ENCODE data around the gene CMTM4. TPM values are rescaled to one million over a fixed set of nuclear protein-coding genes. Genes with fewer than 3 reads are reported as not detected.

The CMTM4 gene
- total and polyA plus RNA-seq, 8 donors = 14.9 to 43.5 (median 36.5) TPM

GRCh38 chr16:66701026-66701425 is 4.5 kb upstream of the CMTM4 start:
- no peaks in the 10 kb centered on the region for H3K9me3 ChIP-seq
- peaks cover 0 to 3% (median 0%) of the 10 kb centered on the region in 3 donors for H3K4me1 ChIP-seq
- DNase-seq (no peak), ATAC-seq (no peak), FAIRE-seq (no peak)
- WGBS, 2 donors = 82 to 93% methylated on average over 2 of the region's 2 CpGs
- intact Hi-C loops (cut with DNase I) = no loop called here
- TF ChIP-seq CTCF (IDR thresholded peaks at IDR 0.05) = no peak
- H3K36me3 ChIP-seq = no peaks in the 10 kb centered on the region
- H3K27ac ChIP-seq = no peak overlapping the region
- H3K4me3 ChIP-seq = no peak overlapping the region
- no peaks in the 10 kb centered on the region for H3K27me3 ChIP-seq

- Histone ChIP-seq H3K36me3 (no peaks in the 10 kb centered on the region), H3K27ac (no peak overlapping the region), H3K27me3 (no peaks in the 10 kb centered on the region), H3K4me1 (peaks cover 6 to 11% (median 6%) of the 10 kb centered on the region in 3 donors), H3K4me3 (no peak overlapping the region), H3K9me3 (no peaks in the 10 kb centered on the region)
- 57 to 70% methylated on average over 1 of the region's 1 CpG for WGBS, 2 donors
- ATAC-seq = no peak
- intact Hi-C loops (cut with DNase I) = no loop called here
- TF ChIP-seq CTCF (IDR thresholded peaks at IDR 0.05) = no peak
- no peak for FAIRE-seq
- no peak for DNase-seq
These were observed 3.4 kb upstream of the CMTM4 start for GRCh38 chr16:66699898-66700297.

- FAIRE-seq = no peak
These were observed 1.5 kb upstream of the CMTM4 start for GRCh38 chr16:66698046-66698445.

GRCh38 chr16:66695935-66696668 is 441 bp downstream of the CMTM4 start:
- H3K4me1 ChIP-seq = peaks cover 16 to 21% (median 18%) of the 10 kb centered on the region in 3 donors
- H3K4me3 ChIP-seq = peak overlapping the region; percentile 55 to 79 (median 72)
- no peaks in the 10 kb centered on the region for H3K36me3 ChIP-seq
- no peak for TF ChIP-seq CTCF (IDR thresholded peaks at IDR 0.05)
- intact Hi-C loops (cut with DNase I) = no loop called here
- FAIRE-seq = no peak
- H3K27me3 ChIP-seq = no peaks in the 10 kb centered on the region
- H3K27ac ChIP-seq = peak overlapping the region; percentile 81 to 91 (median 84)
- WGBS, 2 donors = 0 to 1% methylated on average over 52 to 91 of the region's 91 CpGs
- ATAC-seq = peak; percentile 65 to 73 (median 72)
- no peaks in the 10 kb centered on the region for H3K9me3 ChIP-seq
- peak; percentile 69 to 92 (median 77) for DNase-seq

More at GRCh38 chr16:66698046-66698445, 1.5 kb upstream of the CMTM4 start:
- H3K27ac ChIP-seq = no peak overlapping the region
- DNase-seq (no peak), ATAC-seq (no peak)
- no peak overlapping the region for H3K4me3 ChIP-seq
- WGBS, 2 donors = 91 to 96% methylated on average over 7 of the region's 7 CpGs
- intact Hi-C loops (cut with DNase I) = no loop called here
- no peaks in the 10 kb centered on the region for H3K9me3 ChIP-seq
- no peaks in the 10 kb centered on the region for H3K27me3 ChIP-seq
- no peaks in the 10 kb centered on the region for H3K36me3 ChIP-seq
- no peak for TF ChIP-seq CTCF (IDR thresholded peaks at IDR 0.05)
- peaks cover 16 to 21% (median 18%) of the 10 kb centered on the region in 3 donors for H3K4me1 ChIP-seq

GRCh38 chr16:66695471-66695934 is 1.0 kb downstream of the CMTM4 start:
- no peaks in the 10 kb centered on the region for H3K36me3 ChIP-seq
- 14 to 16% methylated on average over 8 of the region's 8 CpGs for WGBS, 2 donors
- H3K27me3 ChIP-seq = no peaks in the 10 kb centered on the region
- FAIRE-seq = no peak
- TF ChIP-seq CTCF (IDR thresholded peaks at IDR 0.05) = no peak
- peak in 1 of 6 donors; percentile 27 for DNase-seq
- peaks cover 16 to 21% (median 18%) of the 10 kb centered on the region in 3 donors for H3K4me1 ChIP-seq
- no peaks in the 10 kb centered on the region for H3K9me3 ChIP-seq
- H3K27ac ChIP-seq = peak overlapping the region; percentile 81 to 91 (median 84)
- no peak for ATAC-seq
- peak overlapping the region; percentile 55 to 79 (median 72) for H3K4me3 ChIP-seq
- intact Hi-C loops (cut with DNase I) = no loop called here

Data from pancreas (tissue), 10 donors.